HG02852 (cell line): ENCODE data around the gene IL10RB.
"Not testable (repeated sequence)": the region's sequence is repeated elsewhere in the genome, so short reads cannot be mapped to it uniquely, and the experiment has no call there.

ENCODE experiments used
- ATAC-seq: cut with Tn5 transposase; IDR thresholded peaks from one replicate; pipeline ENCODE4 v1.9.1; 2021; ENCODE audit warnings: mild to moderate bottlenecking, moderate library complexity; ENCODE audit not compliant: unreplicated experiment

The IL10RB gene

GRCh38 chr21:33266050-33266788 is at the start of gene IL10RB:
TSS of gene IL10RB (plus strand) at chr21:33266367. CDS start at chr21:33266466, 99 bp downstream.
- peak; percentile 43 for ATAC-seq

GRCh38 chr21:33217138-33217520 is 49.0 kb upstream of the IL10RB start:
- ATAC-seq = no peak

GRCh38 chr21:33219300-33219699 is 46.9 kb upstream of the IL10RB start:
- ATAC-seq = no peak

- no peak for ATAC-seq
These were observed 46.2 kb upstream of the IL10RB start for GRCh38 chr21:33219954-33220353.

- not testable (repeated sequence) for ATAC-seq
These were observed 40.8 kb upstream of the IL10RB start for GRCh38 chr21:33225376-33225775.

GRCh38 chr21:33228455-33228854 is 37.7 kb upstream of the IL10RB start:
- ATAC-seq = no peak

GRCh38 chr21:33229099-33229783 is 36.9 kb upstream of the IL10RB start:
- peak; percentile 4 for ATAC-seq

- ATAC-seq = peak; percentile 80
These were observed 36.2 kb upstream of the IL10RB start, which contains the start of gene IFNAR2 for GRCh38 chr21:33229784-33230544. TSS of gene IFNAR2 (plus strand) at chr21:33229938. CDS start at chr21:33241923, 11,985 bp downstream.

- peak; percentile 40 for ATAC-seq
These were observed 35.4 kb upstream of the IL10RB start for GRCh38 chr21:33230545-33231324.

GRCh38 chr21:33231526-33231925 is 34.6 kb upstream of the IL10RB start:
- ATAC-seq = no peak

- no peak for ATAC-seq
These were observed 33.7 kb upstream of the IL10RB start for GRCh38 chr21:33232291-33233034.

GRCh38 chr21:33234635-33235520 is 31.3 kb upstream of the IL10RB start:
- no peak for ATAC-seq

GRCh38 chr21:33236013-33236686 is 30.0 kb upstream of the IL10RB start:
- no peak for ATAC-seq

GRCh38 chr21:33236766-33237165 is 29.4 kb upstream of the IL10RB start:
- ATAC-seq = no peak

- ATAC-seq = no peak
These were observed 28.7 kb upstream of the IL10RB start for GRCh38 chr21:33237486-33237885.

GRCh38 chr21:33238146-33238545 is 28.0 kb upstream of the IL10RB start:
- ATAC-seq = peak; percentile 18

- peak; percentile 79 for ATAC-seq
These were observed 27.5 kb upstream of the IL10RB start for GRCh38 chr21:33238565-33239255.
